8988T (cell line): ENCODE data around the gene FYN.
"Not testable (repeated sequence)": the region's sequence is repeated elsewhere in the genome, so short reads cannot be mapped to it uniquely, and the experiment has no call there.

ENCODE experiments used
- DNase-seq: peaks from one replicate; pipeline ENCODE4 v3.0.0; 2011

FYN gene

GRCh38 chr6:111873178-111874024 lies at the start of gene FYN:
Gene FYN, minus strand, starts transcription at chr6:111873452. Its CDS starts 153,401 bp downstream, at chr6:111720051.
- peak; percentile 99 for DNase-seq

- no peak for DNase-seq
Observed at GRCh38 chr6:111922454-111923297, 49.4 kb upstream of the FYN start.

GRCh38 chr6:111921103-111921502 lies 47.9 kb upstream of the FYN start:
- no peak for DNase-seq

GRCh38 chr6:111920578-111920977 lies 47.3 kb upstream of the FYN start:
- no peak for DNase-seq

- DNase-seq, result no peak
Observed at GRCh38 chr6:111918825-111919224, 45.6 kb upstream of the FYN start.

- DNase-seq, result no peak
Observed at GRCh38 chr6:111916747-111917146, 43.5 kb upstream of the FYN start.

GRCh38 chr6:111914617-111915016 lies 41.4 kb upstream of the FYN start:
- no peak for DNase-seq

GRCh38 chr6:111912904-111913303 lies 39.7 kb upstream of the FYN start:
- DNase-seq, result no peak

- no peak for DNase-seq
Observed at GRCh38 chr6:111911428-111911827, 38.2 kb upstream of the FYN start.

- no peak for DNase-seq
Observed at GRCh38 chr6:111909238-111909637, 36.0 kb upstream of the FYN start.

GRCh38 chr6:111908365-111908764 lies 35.1 kb upstream of the FYN start:
- DNase-seq, result not testable (repeated sequence)

GRCh38 chr6:111900735-111901134 lies 27.5 kb upstream of the FYN start:
- no peak for DNase-seq

- DNase-seq, result no peak
Observed at GRCh38 chr6:111899531-111899930, 26.3 kb upstream of the FYN start.

- no peak for DNase-seq
Observed at GRCh38 chr6:111898452-111898851, 25.2 kb upstream of the FYN start.

GRCh38 chr6:111894951-111895350 lies 21.7 kb upstream of the FYN start:
- no peak for DNase-seq

GRCh38 chr6:111894272-111894671 lies 21.0 kb upstream of the FYN start:
- no peak for DNase-seq

GRCh38 chr6:111892431-111892830 lies 19.2 kb upstream of the FYN start:
- no peak for DNase-seq

GRCh38 chr6:111890988-111891387 lies 17.7 kb upstream of the FYN start:
- DNase-seq, result no peak

- no peak for DNase-seq
Observed at GRCh38 chr6:111888928-111889695, 15.9 kb upstream of the FYN start.

- DNase-seq, result not testable (repeated sequence)
Observed at GRCh38 chr6:111886793-111887192, 13.5 kb upstream of the FYN start.

- DNase-seq, result no peak
Observed at GRCh38 chr6:111885373-111886027, 12.2 kb upstream of the FYN start.

GRCh38 chr6:111884068-111884467 lies 10.8 kb upstream of the FYN start:
- DNase-seq, result no peak
